ENCODE data around the gene WASF1.

DNA sequence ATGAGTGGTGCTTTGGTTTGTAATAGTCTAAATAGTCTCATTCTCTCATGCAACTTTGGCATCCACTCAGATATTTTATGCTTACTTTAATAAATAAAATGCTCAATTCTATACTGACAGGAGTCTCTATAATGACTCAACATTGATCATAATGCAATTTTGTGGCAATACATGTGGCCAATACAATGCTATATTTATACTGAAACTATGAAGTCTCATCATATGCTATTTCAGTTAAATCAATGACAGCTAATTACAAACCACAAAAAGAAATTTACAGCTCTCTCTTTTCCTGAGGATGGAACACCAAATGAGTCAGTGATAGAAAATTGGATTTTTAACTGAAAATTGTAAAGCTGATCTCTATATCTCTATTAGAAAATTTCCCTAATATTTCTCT is 77.1 kb downstream of the WASF1 start:
- TF ChIP-seq EZH2 (IDR thresholded peaks at IDR 0.05; ENCODE audit: borderline replicate concordance, low read depth, low read length, severe bottlenecking), result no peak
- TF ChIP-seq GATA2 (IDR thresholded peaks at IDR 0.05; ENCODE audit: insufficient read depth, insufficient read length, low read depth, low read length), result no peak
- TF ChIP-seq, protein P1, sequence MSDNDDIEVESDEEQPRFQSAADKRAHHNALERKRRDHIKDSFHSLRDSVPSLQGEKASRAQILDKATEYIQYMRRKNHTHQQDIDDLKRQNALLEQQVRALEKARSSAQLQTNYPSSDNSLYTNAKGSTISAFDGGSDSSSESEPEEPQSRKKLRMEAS (IDR thresholded peaks at IDR 0.05; ENCODE audit: insufficient read depth, insufficient read length), result no peak
- TF ChIP-seq, protein P2, sequence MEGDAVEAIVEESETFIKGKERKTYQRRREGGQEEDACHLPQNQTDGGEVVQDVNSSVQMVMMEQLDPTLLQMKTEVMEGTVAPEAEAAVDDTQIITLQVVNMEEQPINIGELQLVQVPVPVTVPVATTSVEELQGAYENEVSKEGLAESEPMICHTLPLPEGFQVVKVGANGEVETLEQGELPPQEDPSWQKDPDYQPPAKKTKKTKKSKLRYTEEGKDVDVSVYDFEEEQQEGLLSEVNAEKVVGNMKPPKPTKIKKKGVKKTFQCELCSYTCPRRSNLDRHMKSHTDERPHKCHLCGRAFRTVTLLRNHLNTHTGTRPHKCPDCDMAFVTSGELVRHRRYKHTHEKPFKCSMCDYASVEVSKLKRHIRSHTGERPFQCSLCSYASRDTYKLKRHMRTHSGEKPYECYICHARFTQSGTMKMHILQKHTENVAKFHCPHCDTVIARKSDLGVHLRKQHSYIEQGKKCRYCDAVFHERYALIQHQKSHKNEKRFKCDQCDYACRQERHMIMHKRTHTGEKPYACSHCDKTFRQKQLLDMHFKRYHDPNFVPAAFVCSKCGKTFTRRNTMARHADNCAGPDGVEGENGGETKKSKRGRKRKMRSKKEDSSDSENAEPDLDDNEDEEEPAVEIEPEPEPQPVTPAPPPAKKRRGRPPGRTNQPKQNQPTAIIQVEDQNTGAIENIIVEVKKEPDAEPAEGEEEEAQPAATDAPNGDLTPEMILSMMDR (IDR thresholded peaks at IDR 0.05; ENCODE audit: extremely low read depth in 1 of 2, insufficient read depth in 1 of 2, low read depth in 1 of 2, low read length in 2 of 2), result no peak
